Natural killer cell (primary cell): ENCODE data around the gene INSIG1. TPM values are rescaled to one million over a fixed set of nuclear protein-coding genes. Genes with fewer than 3 reads are reported as not detected.

Source experiments
- ATAC-seq, 3 donors: fragments of 150-1000 bp in 2 of 3; fragments of 200-7000 bp in 1 of 3; cut with Tn5 transposase; 1 replicate in 1 of 3; 2 replicates in 2 of 3; pipeline ENCODE4 v1.10.0; 2021; ENCODE audit warnings: mild to moderate bottlenecking in 2 of 3, moderate library complexity in 2 of 3
- DNase-seq, 2 donors: peaks; one replicate each; pipeline versions ENCODE4 v3.0.0 to v3.0.0-alpha.2; 2013 to 2021; ENCODE audit warnings: mixed read lengths in 1 of 2
- H3K27ac ChIP-seq: one replicate; pipeline ENCODE4 v1.5.1; 2013; ENCODE audit warnings: mild to moderate bottlenecking, low read length
- H3K27me3 ChIP-seq: one replicate; pipeline ENCODE4 v1.6.1; 2013; ENCODE audit warnings: low read length; ENCODE audit not compliant: control insufficient read depth, insufficient read depth
- H3K36me3 ChIP-seq: one replicate; pipeline ENCODE4 v1.6.1; 2013; ENCODE audit warnings: low read length; ENCODE audit not compliant: control insufficient read depth, insufficient read depth
- H3K4me1 ChIP-seq: one replicate; pipeline ENCODE4 v1.6.1; 2013; ENCODE audit warnings: low read length; ENCODE audit not compliant: control insufficient read depth, insufficient read depth
- H3K4me3 ChIP-seq: one replicate; pipeline ENCODE4 v1.5.1; 2013; ENCODE audit warnings: low read length
- H3K9me3 ChIP-seq: one replicate; pipeline ENCODE4 v1.6.1; 2013; ENCODE audit warnings: low read length; ENCODE audit not compliant: control insufficient read depth, insufficient read depth
- H3K27ac Mint-ChIP-seq, 2 donors: one replicate each; pipeline ENCODE4 v1.8.0; 2022; ENCODE audit warnings: mild to moderate bottlenecking in 2 of 2, mixed read lengths in 2 of 2, moderate library complexity in 1 of 2
- H3K27me3 Mint-ChIP-seq, 2 donors: one replicate each; pipeline ENCODE4 v1.8.0; 2022; ENCODE audit warnings: low read depth in 2 of 2, mixed read lengths in 2 of 2
- H3K36me3 Mint-ChIP-seq: one replicate; pipeline ENCODE4 v1.8.0; 2022; ENCODE audit warnings: mixed read lengths
- H3K4me1 Mint-ChIP-seq, 2 donors: one replicate each; pipeline ENCODE4 v1.8.0; 2022; ENCODE audit warnings: mixed read lengths in 2 of 2
- H3K4me3 Mint-ChIP-seq: one replicate; pipeline ENCODE4 v1.8.0; 2022; ENCODE audit warnings: mild to moderate bottlenecking, moderate library complexity, mixed read lengths
- H3K9me3 Mint-ChIP-seq, 2 donors: one replicate each; pipeline ENCODE4 v1.8.0; 2022; ENCODE audit warnings: mixed read lengths in 2 of 2
- CTCF ChIP-seq: fragments of 200-600 bp; IDR thresholded peaks from one replicate; pipeline ENCODE4 v1.8.0; 2022; ENCODE audit warnings: antibody characterized with exemption
- WGBS: methylation state at CpG from one replicate; pipeline ENCODE4 v1.1.7; 2013; ENCODE audit warnings: missing lambda C conversion rate; ENCODE audit not compliant: insufficient coverage; 5-methylcytosine and 5-hydroxymethylcytosine counted together
- intact Hi-C: fragments of 100-400 bp; cut with micrococcal nuclease; formaldehyde crosslinking; loops from one replicate; pipeline ENCODE4 v1.14.2; 2022
- total RNA-seq, 4 donors: library from RNA; stranded (reverse); fragments of 120-200 nt in 1 of 4; gene quantifications; one replicate each; pipeline versions ENCODE4 v1.2.3 to v1.2.4, GENCODE V29; 2013 to 2022

Gene INSIG1
- total RNA-seq, 3 donors from 2014 or later (not counting 1 experiment from before 2014, with no cell fraction given), result 66.7 to 115 (median 84.5) TPM

- H3K27me3 Mint-ChIP-seq, result no peaks in the 10 kb centered on the region
- 82% methylated on average over 7 of the region's 7 CpGs for WGBS
- no peaks in the 10 kb centered on the region for H3K27me3 ChIP-seq
- no peak overlapping the region for H3K27ac ChIP-seq
- H3K27ac Mint-ChIP-seq, result no peak overlapping the region
- intact Hi-C loops, result no loop called here
- H3K4me3 ChIP-seq, result no peak overlapping the region
- no peak overlapping the region for H3K4me3 Mint-ChIP-seq
- peaks cover 14% of the 10 kb centered on the region for H3K4me1 ChIP-seq
- no peaks in the 10 kb centered on the region for H3K36me3 ChIP-seq
- H3K36me3 Mint-ChIP-seq, result no peaks in the 10 kb centered on the region
- H3K4me1 Mint-ChIP-seq, result peaks cover 22 to 32% of the 10 kb centered on the region in 2 donors
- no peak for TF ChIP-seq CTCF
- ATAC-seq (no peak), DNase-seq (no peak)
- H3K9me3 Mint-ChIP-seq, result no peaks in the 10 kb centered on the region
- H3K9me3 ChIP-seq, result no peaks in the 10 kb centered on the region
Measured at GRCh38 chr7:155292680-155293226, 4.9 kb upstream of the INSIG1 start.

- H3K4me1 Mint-ChIP-seq, result peaks cover 29 to 40% of the 10 kb centered on the region in 2 donors
- H3K4me3 Mint-ChIP-seq, result peak overlapping the region; percentile 18
- H3K27me3 Mint-ChIP-seq, result no peaks in the 10 kb centered on the region
- Histone ChIP-seq H3K9me3 (no peaks in the 10 kb centered on the region), H3K4me3 (no peak overlapping the region), H3K27ac (no peak overlapping the region), H3K4me1 (peaks cover 17% of the 10 kb centered on the region), H3K36me3 (no peaks in the 10 kb centered on the region), H3K27me3 (no peaks in the 10 kb centered on the region)
- H3K9me3 Mint-ChIP-seq, result no peaks in the 10 kb centered on the region
- H3K27ac Mint-ChIP-seq, result peak overlapping the region; percentile 15 to 52
- no peaks in the 10 kb centered on the region for H3K36me3 Mint-ChIP-seq
- no peak for ATAC-seq
- TF ChIP-seq CTCF, result no peak
- intact Hi-C loops, result no loop called here
- 94% methylated on average over 8 of the region's 8 CpGs for WGBS
- DNase-seq, result no peak
Measured at GRCh38 chr7:155293721-155294510, 3.8 kb upstream of the INSIG1 start.

- DNase-seq, result no peak
- no peaks in the 10 kb centered on the region for H3K9me3 Mint-ChIP-seq
- peaks cover 34 to 45% of the 10 kb centered on the region in 2 donors for H3K4me1 Mint-ChIP-seq
- Histone ChIP-seq H3K27me3 (no peaks in the 10 kb centered on the region), H3K27ac (no peak overlapping the region), H3K9me3 (no peaks in the 10 kb centered on the region), H3K36me3 (no peaks in the 10 kb centered on the region), H3K4me1 (peaks cover 20% of the 10 kb centered on the region), H3K4me3 (no peak overlapping the region)
- 80% methylated on average over 6 of the region's 6 CpGs for WGBS
- H3K27ac Mint-ChIP-seq, result peak overlapping the region; percentile 15 to 52
- no peak for TF ChIP-seq CTCF
- intact Hi-C loops, result no loop called here
- H3K27me3 Mint-ChIP-seq, result no peaks in the 10 kb centered on the region
- H3K36me3 Mint-ChIP-seq, result no peaks in the 10 kb centered on the region
- ATAC-seq, result no peak
- H3K4me3 Mint-ChIP-seq, result peak overlapping the region; percentile 18
Measured at GRCh38 chr7:155294511-155294778, 3.2 kb upstream of the INSIG1 start.
